Measurements from ENCODE around the gene TEAD1.

The TEAD1 gene

DNA sequence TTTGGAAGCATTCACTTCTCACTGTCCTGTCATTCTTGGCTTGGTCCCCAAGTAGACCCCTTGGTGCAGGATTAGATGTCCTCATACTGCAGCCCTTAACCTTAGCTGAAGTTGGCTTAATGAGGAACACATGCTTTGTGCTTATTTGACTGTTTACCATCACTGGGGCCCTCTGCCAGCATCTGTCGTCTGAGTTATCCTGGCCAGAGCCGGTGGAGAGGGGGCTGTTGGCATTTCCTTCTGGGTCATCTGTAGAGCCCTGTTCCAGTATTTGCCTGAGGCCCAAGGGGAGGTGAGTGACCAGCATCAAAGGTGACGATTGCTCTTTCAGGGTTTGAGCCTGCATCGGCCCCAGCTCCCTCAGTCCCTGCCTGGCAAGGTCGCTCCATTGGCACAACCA lies 208.4 kb downstream of the TEAD1 start:
- DNase-seq = no peak
- no peak overlapping the region for H3K27ac Mint-ChIP-seq
- no peaks in the 10 kb centered on the region for H3K9me3 Mint-ChIP-seq
- peaks cover 3% of the 10 kb centered on the region for H3K36me3 Mint-ChIP-seq (ENCODE audit: insufficient read depth)
- H3K27me3 Mint-ChIP-seq = peaks cover 50% of the 10 kb centered on the region in 2 donors
- ATAC-seq (replicated peaks) = no peak
- no peaks in the 10 kb centered on the region for H3K4me1 Mint-ChIP-seq (ENCODE audit: low read depth in 2 of 2)
- no peak overlapping the region for H3K4me3 Mint-ChIP-seq

DNA sequence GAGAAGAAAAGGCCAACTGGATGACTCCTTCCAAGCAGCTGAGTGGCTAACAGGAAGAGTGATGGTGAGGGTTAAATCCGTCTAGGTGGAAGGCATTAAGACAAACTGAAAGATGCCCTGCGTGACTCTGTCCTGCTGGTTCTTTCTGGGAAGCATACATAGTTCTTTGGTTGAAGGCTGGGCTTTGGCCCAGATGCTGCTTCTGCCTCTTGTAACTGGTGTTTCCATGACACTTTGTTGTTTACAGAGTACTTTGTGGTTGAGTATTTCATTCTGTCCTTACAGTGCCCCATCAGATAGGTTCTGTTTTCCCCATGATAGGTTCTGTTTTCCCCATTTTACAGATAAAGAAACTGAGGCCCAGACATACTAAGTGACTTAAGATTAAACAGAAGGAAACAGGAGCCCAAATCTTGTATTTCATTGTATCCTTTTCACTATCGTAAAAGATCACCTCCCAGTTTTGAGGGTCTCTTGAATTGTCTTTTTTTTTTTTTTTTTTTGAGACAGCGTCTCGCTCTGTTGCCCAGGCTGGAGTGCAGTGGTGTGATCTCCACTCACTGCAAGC lies 210.6 kb downstream of the TEAD1 start:
- peaks cover 3% of the 10 kb centered on the region for H3K36me3 Mint-ChIP-seq (ENCODE audit: insufficient read depth)
- DNase-seq = no peak
- H3K27ac Mint-ChIP-seq = no peak overlapping the region
- no peak for ATAC-seq (replicated peaks)
- H3K9me3 Mint-ChIP-seq = no peaks in the 10 kb centered on the region
- no peaks in the 10 kb centered on the region for H3K4me1 Mint-ChIP-seq (ENCODE audit: low read depth in 2 of 2)
- H3K27me3 Mint-ChIP-seq = peaks cover 45 to 47% of the 10 kb centered on the region in 2 donors
- no peak overlapping the region for H3K4me3 Mint-ChIP-seq

DNA sequence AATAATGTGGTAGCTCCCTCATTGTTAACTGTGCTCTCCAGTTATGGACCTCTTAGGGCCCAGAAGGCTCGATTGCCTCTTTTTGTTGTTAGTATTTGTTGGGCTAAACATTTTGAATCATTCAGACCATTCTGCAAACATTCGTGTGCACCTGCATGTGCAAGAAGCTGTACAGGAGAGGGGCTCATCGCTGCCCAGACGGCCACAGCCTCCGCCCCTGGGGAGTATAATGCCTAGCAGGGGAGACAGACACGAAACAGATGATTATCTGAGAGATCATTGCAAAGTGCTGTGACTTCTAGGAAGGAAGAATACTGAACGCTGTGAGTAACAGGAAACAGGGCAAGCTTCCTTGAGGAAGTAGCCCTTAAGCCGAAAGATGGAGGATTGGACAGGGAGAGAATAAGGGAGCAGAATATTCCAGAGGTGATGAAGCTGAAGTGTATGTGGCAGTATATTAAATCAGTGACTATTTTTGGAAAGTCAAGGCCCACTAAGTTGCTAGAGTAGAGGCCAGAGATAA lies 211.6 kb downstream of the TEAD1 start:
- no peak overlapping the region for H3K27ac Mint-ChIP-seq
- peaks cover 3% of the 10 kb centered on the region for H3K36me3 Mint-ChIP-seq (ENCODE audit: insufficient read depth)
- no peaks in the 10 kb centered on the region for H3K4me1 Mint-ChIP-seq (ENCODE audit: low read depth in 2 of 2)
- peaks cover 36 to 39% of the 10 kb centered on the region in 2 donors for H3K27me3 Mint-ChIP-seq
- DNase-seq = no peak
- H3K4me3 Mint-ChIP-seq = no peak overlapping the region
- no peak for ATAC-seq (replicated peaks)
- no peaks in the 10 kb centered on the region for H3K9me3 Mint-ChIP-seq

DNA sequence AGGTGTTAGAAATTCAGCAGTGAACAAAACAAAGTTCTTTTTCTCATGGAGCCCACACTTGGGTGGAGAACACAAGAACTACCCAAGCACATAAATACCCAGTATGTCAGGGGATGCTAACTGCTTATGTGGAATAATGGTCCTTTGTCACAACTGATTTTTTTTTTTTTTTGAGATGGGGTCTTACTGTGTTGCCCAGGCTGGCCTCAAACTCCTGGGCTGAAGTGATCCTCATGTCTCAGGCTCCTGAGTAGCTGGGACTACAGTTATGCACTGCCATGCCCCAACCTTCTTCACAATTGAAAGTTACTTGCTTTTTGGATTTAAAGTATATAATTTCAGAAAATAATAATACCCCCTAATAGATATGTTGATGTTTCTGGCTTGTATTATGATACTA lies 212.3 kb downstream of the TEAD1 start:
- no peak for DNase-seq
- Mint-ChIP-seq H3K9me3 (no peaks in the 10 kb centered on the region), H3K27ac (no peak overlapping the region), H3K27me3 (peaks cover 28 to 39% of the 10 kb centered on the region in 2 donors), H3K36me3 (ENCODE audit: insufficient read depth) (peaks cover 3% of the 10 kb centered on the region), H3K4me1 (ENCODE audit: low read depth in 2 of 2) (no peaks in the 10 kb centered on the region), H3K4me3 (no peak overlapping the region)
- no peak for ATAC-seq (replicated peaks)

DNA sequence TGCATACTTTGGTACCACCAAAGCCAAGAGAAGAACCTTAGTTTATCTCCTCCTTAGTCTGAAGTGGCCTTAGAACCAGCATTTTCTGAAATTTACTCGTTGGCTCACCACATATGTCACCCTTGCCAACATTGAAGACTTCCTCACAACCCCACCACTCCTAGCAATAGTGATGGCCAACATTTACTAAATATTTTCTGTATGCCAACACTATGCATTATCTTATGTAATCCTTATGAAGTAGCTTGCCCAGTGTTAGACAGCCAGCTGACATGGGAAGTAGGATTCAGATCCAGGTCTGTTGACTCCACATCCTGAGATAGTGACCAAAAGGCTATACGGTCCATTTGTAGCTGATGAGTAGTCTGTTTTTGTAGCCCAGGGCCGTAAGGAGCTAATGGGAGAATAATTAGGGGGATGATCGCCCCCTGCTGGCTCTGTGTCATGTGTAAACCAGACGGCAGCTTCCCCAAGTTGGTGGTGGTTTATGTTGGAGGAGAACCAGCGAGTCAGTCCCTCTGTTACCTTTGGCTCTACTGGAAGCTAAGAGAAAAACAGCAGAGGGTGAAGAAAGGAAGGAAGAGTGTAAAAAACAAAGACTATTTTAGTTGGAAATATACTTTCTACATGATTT lies 214.4 kb downstream of the TEAD1 start:
- Mint-ChIP-seq H3K27me3 (peaks cover 30 to 32% of the 10 kb centered on the region in 2 donors), H3K4me1 (ENCODE audit: low read depth in 2 of 2) (no peaks in the 10 kb centered on the region), H3K36me3 (ENCODE audit: insufficient read depth) (peaks cover 3% of the 10 kb centered on the region), H3K9me3 (no peaks in the 10 kb centered on the region), H3K27ac (no peak overlapping the region), H3K4me3 (no peak overlapping the region)
- ATAC-seq (replicated peaks) = peak; percentile 51
- peak; percentile 44 to 51 (median 49) for DNase-seq

DNA sequence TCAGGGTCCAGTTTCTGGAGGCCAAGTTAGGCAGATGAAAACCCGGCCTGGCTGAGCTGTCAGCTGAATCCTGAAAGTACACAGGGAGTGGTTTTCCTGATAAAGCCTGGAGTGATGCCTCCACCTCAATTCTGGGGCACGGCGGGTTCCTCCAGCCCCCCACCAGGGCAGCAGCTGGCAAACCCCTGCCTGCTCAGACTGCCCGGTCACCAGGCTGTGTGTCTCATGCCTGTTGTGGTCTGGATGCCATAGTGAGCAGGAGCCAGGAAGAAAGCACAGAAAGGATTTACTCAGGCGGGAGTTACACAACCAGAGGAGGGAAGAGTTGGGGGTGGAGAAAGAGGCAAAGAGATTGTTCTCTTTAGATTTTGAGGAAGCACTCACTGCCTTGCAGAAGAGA lies 215.0 kb downstream of the TEAD1 start:
- no peaks in the 10 kb centered on the region for H3K4me1 Mint-ChIP-seq (ENCODE audit: low read depth in 2 of 2)
- no peaks in the 10 kb centered on the region for H3K9me3 Mint-ChIP-seq
- no peak for ATAC-seq (replicated peaks)
- no peak overlapping the region for H3K4me3 Mint-ChIP-seq
- H3K27ac Mint-ChIP-seq = no peak overlapping the region
- peaks cover 3% of the 10 kb centered on the region for H3K36me3 Mint-ChIP-seq (ENCODE audit: insufficient read depth)
- DNase-seq = no peak
- peaks cover 26 to 31% of the 10 kb centered on the region in 2 donors for H3K27me3 Mint-ChIP-seq

DNA sequence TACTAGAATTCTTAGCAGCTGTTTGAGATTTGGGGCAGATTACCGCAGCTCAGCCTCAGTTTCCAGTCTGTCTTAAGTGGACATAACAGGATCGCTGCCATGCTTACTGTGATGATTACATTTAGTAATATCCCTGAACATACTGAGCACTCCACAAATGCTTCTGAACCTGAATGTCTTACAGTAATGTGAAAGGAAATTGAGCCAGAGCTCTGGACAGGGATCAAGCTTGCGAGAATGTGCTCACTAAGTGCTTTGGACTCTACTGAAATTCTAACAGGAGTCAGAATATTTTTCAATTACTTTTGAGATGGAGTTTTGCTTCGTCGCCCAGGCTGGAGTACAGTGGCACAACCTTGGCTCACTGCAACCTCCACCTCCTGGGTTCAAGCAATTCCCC lies 216.3 kb downstream of the TEAD1 start:
- Mint-ChIP-seq H3K4me3 (no peak overlapping the region), H3K36me3 (ENCODE audit: insufficient read depth) (peaks cover 3% of the 10 kb centered on the region), H3K4me1 (ENCODE audit: low read depth in 2 of 2) (no peaks in the 10 kb centered on the region), H3K9me3 (no peaks in the 10 kb centered on the region), H3K27ac (no peak overlapping the region), H3K27me3 (peaks cover 29 to 36% of the 10 kb centered on the region in 2 donors)
- ATAC-seq (replicated peaks) (no peak), DNase-seq (no peak)

DNA sequence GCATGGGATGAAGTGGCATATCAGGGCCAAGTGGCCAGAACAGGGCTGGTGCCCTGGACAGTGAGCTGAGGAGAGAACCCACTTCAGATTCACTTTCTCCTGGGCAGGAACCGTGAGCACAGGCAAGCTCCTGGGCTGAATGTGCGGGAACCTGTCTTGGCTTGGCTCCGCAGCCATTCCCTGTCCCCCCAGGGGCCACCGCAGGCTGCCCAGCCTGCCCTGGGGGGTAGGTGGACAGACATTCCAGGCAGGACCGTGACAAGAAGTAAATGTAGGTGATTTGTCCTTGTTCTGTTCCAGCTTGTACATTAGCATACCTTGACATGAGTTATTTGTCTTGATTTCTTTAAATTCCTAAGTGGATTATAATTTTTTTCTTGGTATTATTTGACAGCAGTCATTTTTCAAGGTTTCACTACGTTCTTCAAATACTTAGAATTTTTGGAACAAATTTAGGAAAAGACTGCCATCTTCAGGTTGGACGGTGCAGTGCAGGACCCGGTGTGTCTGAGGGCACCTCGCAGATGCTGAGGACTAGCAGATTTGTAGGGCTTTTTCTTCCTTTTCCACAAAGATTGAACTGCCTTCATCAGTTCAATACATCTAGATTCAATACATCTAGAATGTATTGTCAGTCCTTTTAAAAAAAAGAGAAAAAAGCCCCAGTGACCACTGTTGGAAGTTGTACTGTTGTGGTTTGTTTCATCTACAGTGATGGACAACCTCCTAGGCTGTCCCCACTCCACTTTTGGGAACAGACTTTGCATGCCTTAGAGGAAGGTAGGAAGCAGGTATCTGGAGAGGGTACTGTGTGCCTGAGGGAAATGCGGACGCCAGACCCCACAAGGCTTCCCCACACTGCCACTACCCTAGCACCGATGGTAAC lies 219.8 kb downstream of the TEAD1 start:
- Mint-ChIP-seq H3K9me3 (no peaks in the 10 kb centered on the region), H3K27ac (no peak overlapping the region), H3K27me3 (peaks cover 29 to 52% of the 10 kb centered on the region in 2 donors), H3K4me1 (ENCODE audit: low read depth in 2 of 2) (no peaks in the 10 kb centered on the region), H3K4me3 (no peak overlapping the region), H3K36me3 (ENCODE audit: insufficient read depth) (no peaks in the 10 kb centered on the region)
- DNase-seq = peak; percentile 37 to 45 (median 41)
- ATAC-seq (replicated peaks) = peak; percentile 31

DNA sequence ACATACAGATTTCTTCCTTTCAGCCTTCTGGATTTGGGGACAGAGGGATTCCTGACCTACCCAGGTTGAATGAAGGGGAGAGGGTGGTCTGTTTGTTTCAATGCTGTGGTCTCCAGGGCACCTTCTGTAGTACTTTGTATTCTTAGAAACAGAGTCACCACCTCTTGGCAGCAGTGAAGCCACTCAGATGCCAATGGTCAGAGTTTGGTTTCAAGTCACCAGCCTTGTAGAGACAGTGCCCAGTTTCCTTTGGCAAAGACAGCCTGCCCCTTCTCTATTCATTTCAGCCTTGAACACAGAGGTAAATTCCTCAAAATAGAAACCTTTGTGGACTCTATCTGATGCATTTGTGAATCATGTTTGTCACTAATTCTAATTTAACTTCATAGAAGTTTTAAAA lies 223.2 kb downstream of the TEAD1 start:
- H3K27ac Mint-ChIP-seq = no peak overlapping the region
- no peaks in the 10 kb centered on the region for H3K36me3 Mint-ChIP-seq (ENCODE audit: insufficient read depth)
- DNase-seq (no peak), ATAC-seq (replicated peaks) (no peak)
- H3K4me1 Mint-ChIP-seq (ENCODE audit: low read depth in 2 of 2) = no peaks in the 10 kb centered on the region
- no peaks in the 10 kb centered on the region for H3K9me3 Mint-ChIP-seq
- H3K4me3 Mint-ChIP-seq = no peak overlapping the region
- peaks cover 42 to 52% of the 10 kb centered on the region in 2 donors for H3K27me3 Mint-ChIP-seq

DNA sequence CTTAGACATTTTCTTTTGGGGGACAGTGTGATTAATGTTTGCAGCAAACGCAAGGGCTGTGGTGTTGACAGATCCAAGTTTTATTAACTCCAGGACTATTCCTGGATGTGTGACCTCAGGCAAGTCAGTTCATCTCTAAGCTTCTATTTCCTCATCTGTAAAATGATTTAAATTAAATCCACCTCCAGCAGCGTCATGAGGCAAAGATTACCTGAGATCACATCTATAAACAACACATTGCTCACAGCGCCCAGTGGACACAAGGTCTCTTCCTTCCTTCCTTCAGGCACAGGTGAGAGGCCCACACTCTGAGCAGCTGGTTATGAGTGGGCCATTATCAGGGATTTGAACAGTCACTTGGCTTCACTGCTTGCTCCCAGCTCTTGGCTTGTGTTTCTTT lies 223.6 kb downstream of the TEAD1 start:
- Mint-ChIP-seq H3K4me3 (no peak overlapping the region), H3K27ac (no peak overlapping the region), H3K4me1 (ENCODE audit: low read depth in 2 of 2) (no peaks in the 10 kb centered on the region), H3K36me3 (ENCODE audit: insufficient read depth) (peaks cover under 1% of the 10 kb centered on the region), H3K27me3 (peaks cover 42 to 56% of the 10 kb centered on the region in 2 donors), H3K9me3 (no peaks in the 10 kb centered on the region)
- ATAC-seq (replicated peaks) (no peak), DNase-seq (no peak)

DNA sequence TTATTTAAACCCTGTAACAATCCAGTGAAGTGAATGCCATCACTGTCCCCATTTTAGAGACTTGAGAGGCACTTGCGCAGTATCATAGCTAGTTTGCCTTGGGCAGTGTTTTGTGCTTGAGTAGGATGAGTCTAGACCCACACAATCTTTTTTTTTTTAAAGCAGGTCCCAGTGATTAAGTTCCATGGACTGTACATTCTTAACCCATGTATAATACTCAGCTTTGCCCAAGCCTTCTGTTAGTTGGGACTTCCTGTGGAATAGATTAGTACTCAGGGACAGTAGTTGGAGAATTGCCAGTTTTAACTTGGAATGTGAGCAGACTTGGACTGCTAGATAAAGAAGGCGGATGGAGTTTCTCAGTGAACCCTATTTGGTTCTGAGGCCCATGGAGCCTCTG lies 226.3 kb downstream of the TEAD1 start:
- H3K27ac Mint-ChIP-seq = no peak overlapping the region
- no peak overlapping the region for H3K4me3 Mint-ChIP-seq
- H3K27me3 Mint-ChIP-seq = peaks cover 43 to 48% of the 10 kb centered on the region in 2 donors
- no peaks in the 10 kb centered on the region for H3K9me3 Mint-ChIP-seq
- ATAC-seq (replicated peaks) (no peak), DNase-seq (no peak)
- no peaks in the 10 kb centered on the region for H3K4me1 Mint-ChIP-seq (ENCODE audit: low read depth in 2 of 2)
- H3K36me3 Mint-ChIP-seq (ENCODE audit: insufficient read depth) = peaks cover 4% of the 10 kb centered on the region

DNA sequence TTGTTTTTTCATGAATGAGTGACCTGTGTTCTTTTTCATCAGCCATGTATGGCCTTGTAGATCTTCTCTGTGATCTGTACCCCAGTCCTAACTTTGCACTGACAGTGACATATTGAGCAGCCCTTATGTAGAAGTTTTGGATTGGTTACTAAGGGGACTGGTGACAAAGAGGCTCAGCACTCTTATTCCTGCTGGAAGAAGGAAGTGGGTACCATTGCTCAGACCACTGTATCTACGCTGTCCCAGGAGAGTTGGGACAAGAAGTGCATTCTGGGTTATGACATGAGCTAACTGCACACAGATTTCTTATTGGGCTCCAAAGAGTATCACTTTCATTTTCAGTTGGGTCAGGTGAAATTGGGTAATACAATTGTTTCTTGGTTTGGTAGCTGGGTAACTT lies 227.1 kb downstream of the TEAD1 start:
- no peaks in the 10 kb centered on the region for H3K9me3 Mint-ChIP-seq
- DNase-seq (no peak), ATAC-seq (replicated peaks) (no peak)
- no peak overlapping the region for H3K4me3 Mint-ChIP-seq
- peaks cover 4% of the 10 kb centered on the region for H3K36me3 Mint-ChIP-seq (ENCODE audit: insufficient read depth)
- no peaks in the 10 kb centered on the region for H3K4me1 Mint-ChIP-seq (ENCODE audit: low read depth in 2 of 2)
- H3K27ac Mint-ChIP-seq = no peak overlapping the region
- H3K27me3 Mint-ChIP-seq = peaks cover 44 to 52% of the 10 kb centered on the region in 2 donors

DNA sequence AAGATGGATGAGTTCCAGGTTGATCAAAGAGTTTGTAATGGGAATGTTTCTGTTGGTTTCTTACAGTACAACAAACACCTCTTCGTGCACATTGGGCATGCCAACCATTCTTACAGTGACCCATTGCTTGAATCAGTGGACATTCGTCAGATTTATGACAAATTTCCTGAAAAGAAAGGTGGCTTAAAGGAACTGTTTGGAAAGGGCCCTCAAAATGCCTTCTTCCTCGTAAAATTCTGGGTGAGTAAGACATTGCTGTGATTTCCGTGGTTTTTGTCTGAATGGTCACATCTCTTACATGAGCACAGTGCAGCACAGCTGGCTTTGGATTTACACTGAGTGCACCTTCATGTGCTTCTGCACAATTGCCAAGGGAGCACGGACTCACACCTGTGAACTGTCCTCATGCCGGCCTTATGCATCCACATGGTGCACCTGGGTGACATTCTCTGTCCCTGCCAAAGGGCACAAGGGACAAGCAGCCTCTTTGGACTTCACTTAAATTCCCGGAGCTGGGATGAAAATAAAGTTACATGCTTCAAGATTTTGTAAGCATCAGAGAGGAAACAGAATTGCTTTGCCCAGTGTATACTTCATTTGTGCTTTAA lies 227.8 kb downstream of the TEAD1 start:
- peaks cover 44 to 53% of the 10 kb centered on the region in 2 donors for H3K27me3 Mint-ChIP-seq
- no peak overlapping the region for H3K4me3 Mint-ChIP-seq
- no peak for DNase-seq
- peaks cover 4% of the 10 kb centered on the region for H3K36me3 Mint-ChIP-seq (ENCODE audit: insufficient read depth)
- no peaks in the 10 kb centered on the region for H3K4me1 Mint-ChIP-seq (ENCODE audit: low read depth in 2 of 2)
- H3K27ac Mint-ChIP-seq = no peak overlapping the region
- no peaks in the 10 kb centered on the region for H3K9me3 Mint-ChIP-seq
- ATAC-seq (replicated peaks) = no peak

All from effector memory CD8-positive, alpha-beta T cell (primary cell).